Mammary epithelial cell (primary cell): ENCODE results near the gene UGT3A2.

Experiments used
- CTCF ChIP-seq, 2 donors: IDR thresholded peaks in 1 of 2; conservative IDR thresholded peaks in 1 of 2; 2 replicates each; pipeline ENCODE4 v1.5.1; 2011 to 2012; ENCODE audit warnings: inconsistent platforms in 2 of 2, low read length in 2 of 2, mild to moderate bottlenecking in 2 of 2, control low read depth in 1 of 2, low read depth in 1 of 2; ENCODE audit not compliant: insufficient read depth in 1 of 2; ENCODE audit errors: extremely low read depth in 1 of 2
- EZH2 ChIP-seq: IDR thresholded peaks from 2 replicates; pipeline ENCODE4 v1.6.1; 2012; ENCODE audit warnings: low read length, inconsistent platforms, borderline replicate concordance

GRCh38 chr5:36078430-36078829 lies 11.7 kb upstream of the UGT3A2 start:
- TF ChIP-seq CTCF (conservative IDR thresholded peaks at IDR 0.05 in 1 of 2, IDR thresholded peaks at IDR 0.05 in 1 of 2; ENCODE audit: extremely low read depth in 1 of 2, insufficient read depth in 1 of 2, low read depth in 1 of 2, low read length in 2 of 2): no peak
- no peak for TF ChIP-seq EZH2
